Endothelial cell (in vitro differentiated cells): Measurements from ENCODE around the gene RPH3AL. TPM values are rescaled to one million over a fixed set of nuclear protein-coding genes. Genes with fewer than 3 reads are reported as not detected.

Experiments used
- DNase-seq: peaks from one replicate; pipeline ENCODE4 v3.0.0; 2021; ENCODE audit warnings: low spot score
- H3K27ac Mint-ChIP-seq: one replicate; pipeline ENCODE4 v1.8.0; 2021; ENCODE audit warnings: mixed read lengths, inconsistent platforms; ENCODE audit not compliant: unreplicated experiment
- H3K27me3 Mint-ChIP-seq: one replicate; pipeline ENCODE4 v1.8.0; 2021; ENCODE audit warnings: mild to moderate bottlenecking, moderate library complexity, mixed read lengths, inconsistent platforms; ENCODE audit not compliant: unreplicated experiment
- H3K36me3 Mint-ChIP-seq: one replicate; pipeline ENCODE4 v1.8.0; 2021; ENCODE audit warnings: mild to moderate bottlenecking, low read depth, mixed read lengths, inconsistent platforms; ENCODE audit not compliant: unreplicated experiment
- H3K4me1 Mint-ChIP-seq: one replicate; pipeline ENCODE4 v1.8.0; 2021; ENCODE audit warnings: mild to moderate bottlenecking, mixed read lengths, inconsistent platforms; ENCODE audit not compliant: unreplicated experiment
- H3K4me3 Mint-ChIP-seq: one replicate; pipeline ENCODE4 v1.8.0; 2021; ENCODE audit warnings: mild to moderate bottlenecking, mixed read lengths, inconsistent platforms; ENCODE audit not compliant: unreplicated experiment
- H3K9me3 Mint-ChIP-seq: one replicate; pipeline ENCODE4 v1.8.0; 2021; ENCODE audit warnings: mixed read lengths, inconsistent platforms; ENCODE audit not compliant: unreplicated experiment
- total RNA-seq: library from RNA; stranded (reverse); fragmentation: NEBNext Ultra II Directional; extraction: Animal tissue kit (Norgen Biotek cat#: 25700); gene quantifications from one replicate; pipeline ENCODE4 v1.2.1, GENCODE V29; 2021; ENCODE audit not compliant: unreplicated experiment
- TF ChIP-seq, protein P1 (sequence below): fragments of 200-600 bp; sonication (generic); IDR thresholded peaks from one replicate; pipeline ENCODE4 v1.5.0; 2021; ENCODE audit warnings: antibody characterized with exemption; ENCODE audit not compliant: unreplicated experiment

Gene RPH3AL
- total RNA-seq, 1 donor from 2014 or later, result 3.4 TPM

GRCh38 chr17:305090-305976 lies 47.3 kb downstream of the RPH3AL start:
- DNase-seq, result no peak
- Mint-ChIP-seq H3K27me3 (peaks cover 18% of the 10 kb centered on the region), H3K4me3 (no peak overlapping the region), H3K9me3 (no peaks in the 10 kb centered on the region), H3K36me3 (no peaks in the 10 kb centered on the region), H3K27ac (no peak overlapping the region), H3K4me1 (no peaks in the 10 kb centered on the region)
- TF ChIP-seq, protein P1, sequence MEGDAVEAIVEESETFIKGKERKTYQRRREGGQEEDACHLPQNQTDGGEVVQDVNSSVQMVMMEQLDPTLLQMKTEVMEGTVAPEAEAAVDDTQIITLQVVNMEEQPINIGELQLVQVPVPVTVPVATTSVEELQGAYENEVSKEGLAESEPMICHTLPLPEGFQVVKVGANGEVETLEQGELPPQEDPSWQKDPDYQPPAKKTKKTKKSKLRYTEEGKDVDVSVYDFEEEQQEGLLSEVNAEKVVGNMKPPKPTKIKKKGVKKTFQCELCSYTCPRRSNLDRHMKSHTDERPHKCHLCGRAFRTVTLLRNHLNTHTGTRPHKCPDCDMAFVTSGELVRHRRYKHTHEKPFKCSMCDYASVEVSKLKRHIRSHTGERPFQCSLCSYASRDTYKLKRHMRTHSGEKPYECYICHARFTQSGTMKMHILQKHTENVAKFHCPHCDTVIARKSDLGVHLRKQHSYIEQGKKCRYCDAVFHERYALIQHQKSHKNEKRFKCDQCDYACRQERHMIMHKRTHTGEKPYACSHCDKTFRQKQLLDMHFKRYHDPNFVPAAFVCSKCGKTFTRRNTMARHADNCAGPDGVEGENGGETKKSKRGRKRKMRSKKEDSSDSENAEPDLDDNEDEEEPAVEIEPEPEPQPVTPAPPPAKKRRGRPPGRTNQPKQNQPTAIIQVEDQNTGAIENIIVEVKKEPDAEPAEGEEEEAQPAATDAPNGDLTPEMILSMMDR, result no peak

- no peaks in the 10 kb centered on the region for H3K4me1 Mint-ChIP-seq
- no peaks in the 10 kb centered on the region for H3K36me3 Mint-ChIP-seq
- TF ChIP-seq, protein P1, result no peak
- no peak for DNase-seq
- H3K9me3 Mint-ChIP-seq, result no peaks in the 10 kb centered on the region
- no peak overlapping the region for H3K27ac Mint-ChIP-seq
- peaks cover 14% of the 10 kb centered on the region for H3K27me3 Mint-ChIP-seq
- no peak overlapping the region for H3K4me3 Mint-ChIP-seq
Observed at GRCh38 chr17:304461-304860, 48.1 kb downstream of the RPH3AL start.

GRCh38 chr17:303168-303567 lies 49.4 kb downstream of the RPH3AL start:
- TF ChIP-seq, protein P1, result no peak

DNA sequence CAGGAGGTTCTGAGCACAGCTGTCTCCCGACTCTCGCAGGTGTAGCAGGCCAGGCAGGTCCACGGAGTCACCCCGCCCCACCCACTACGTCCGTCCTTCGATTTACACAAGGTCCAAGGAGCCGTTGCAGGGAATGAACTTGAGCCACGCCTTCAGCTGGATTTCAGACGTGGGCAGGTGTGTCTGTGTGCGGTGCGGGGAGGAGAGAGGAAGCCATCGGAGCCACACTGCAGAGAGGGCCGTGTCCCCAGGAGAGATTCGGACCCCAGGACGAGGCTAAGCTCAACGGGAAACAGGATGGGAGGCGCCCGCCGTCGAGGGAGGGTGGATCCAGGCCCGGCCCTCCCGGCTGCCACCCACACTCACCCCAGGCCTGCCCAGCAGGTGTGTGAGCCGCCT lies 50.3 kb downstream of the RPH3AL start:
- Mint-ChIP-seq H3K4me3 (no peak overlapping the region), H3K36me3 (no peaks in the 10 kb centered on the region), H3K27me3 (peaks cover 13% of the 10 kb centered on the region), H3K27ac (no peak overlapping the region), H3K9me3 (no peaks in the 10 kb centered on the region), H3K4me1 (no peaks in the 10 kb centered on the region)
- DNase-seq, result no peak
- TF ChIP-seq, protein P1, result no peak

More at GRCh38 chr17:303168-303567, 49.4 kb downstream of the RPH3AL start:
- Mint-ChIP-seq H3K4me1 (no peaks in the 10 kb centered on the region), H3K27me3 (peaks cover 15% of the 10 kb centered on the region), H3K9me3 (no peaks in the 10 kb centered on the region), H3K27ac (no peak overlapping the region), H3K36me3 (no peaks in the 10 kb centered on the region), H3K4me3 (no peak overlapping the region)
- DNase-seq, result no peak

GRCh38 chr17:301681-302299 lies 50.8 kb downstream of the RPH3AL start:
- Mint-ChIP-seq H3K27ac (no peak overlapping the region), H3K36me3 (no peaks in the 10 kb centered on the region), H3K4me3 (no peak overlapping the region), H3K9me3 (no peaks in the 10 kb centered on the region), H3K4me1 (no peaks in the 10 kb centered on the region), H3K27me3 (peaks cover 13% of the 10 kb centered on the region)
- DNase-seq, result no peak
- TF ChIP-seq, protein P1, result no peak
